HG02678 (cell line): ENCODE results near the gene DYNC1I1.

Experiments used
- ATAC-seq: cut with Tn5 transposase; IDR thresholded peaks from one replicate; pipeline ENCODE4 v1.9.1; 2021; ENCODE audit warnings: mild to moderate bottlenecking, moderate library complexity; ENCODE audit not compliant: unreplicated experiment

DYNC1I1 gene

DNA sequence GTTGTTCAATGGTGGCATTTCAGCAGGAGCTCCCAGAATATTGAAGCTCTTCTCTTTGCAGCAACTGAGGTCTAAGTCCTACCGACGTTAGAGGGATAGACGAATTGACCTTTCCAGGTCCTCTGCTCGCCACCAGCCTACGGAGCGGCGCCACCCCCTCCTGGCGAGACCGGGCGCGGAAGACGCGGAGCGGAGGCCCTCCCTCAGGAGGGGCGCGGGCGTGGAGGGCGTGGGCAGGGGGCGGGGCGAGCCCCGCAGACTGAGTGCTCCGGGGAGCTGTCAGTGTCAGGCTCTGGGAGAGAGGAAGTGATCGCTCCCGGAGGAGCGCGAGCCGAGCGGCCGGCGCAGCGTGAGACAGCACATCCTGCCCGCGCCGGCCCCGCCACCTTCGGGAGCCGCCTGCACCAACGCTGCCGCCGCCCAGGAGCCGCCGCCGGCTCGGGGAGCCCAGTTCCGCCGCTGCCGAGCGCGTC, at the start of gene DYNC1I1:
Gene DYNC1I1 (plus strand): TSS at position 257 of the 473 bp plus-strand sequence. CDS start 32,176 bp downstream, outside the sequence.
- ATAC-seq: peak; percentile 91

DNA sequence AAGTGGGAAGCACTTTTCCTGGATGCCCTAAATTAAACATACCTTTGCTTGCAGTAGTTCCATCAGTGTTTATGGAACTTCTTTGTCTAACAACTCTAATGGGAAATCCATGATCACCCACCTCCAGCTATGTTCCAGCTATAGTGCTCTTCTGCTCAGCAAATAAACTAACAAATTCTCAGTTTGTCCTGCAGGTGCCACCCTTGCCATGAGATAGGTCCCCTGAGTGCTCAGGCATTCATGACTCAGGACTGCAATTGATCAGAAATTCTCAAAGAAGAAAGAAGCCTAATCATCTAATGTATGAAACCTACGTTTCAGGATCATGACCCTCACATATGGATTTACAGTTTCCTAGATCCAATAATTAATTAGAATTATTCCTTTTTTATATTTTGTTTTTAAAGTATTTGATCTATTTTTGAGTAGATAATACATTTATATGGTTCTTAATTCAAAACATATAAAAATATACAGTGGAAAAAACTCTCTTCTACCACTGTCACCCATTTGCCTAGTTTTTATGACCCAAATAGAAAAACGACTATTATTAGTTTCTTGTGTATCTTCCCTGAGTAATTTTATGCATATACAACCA, 48.7 kb upstream of the DYNC1I1 start:
- ATAC-seq: no peak

DNA sequence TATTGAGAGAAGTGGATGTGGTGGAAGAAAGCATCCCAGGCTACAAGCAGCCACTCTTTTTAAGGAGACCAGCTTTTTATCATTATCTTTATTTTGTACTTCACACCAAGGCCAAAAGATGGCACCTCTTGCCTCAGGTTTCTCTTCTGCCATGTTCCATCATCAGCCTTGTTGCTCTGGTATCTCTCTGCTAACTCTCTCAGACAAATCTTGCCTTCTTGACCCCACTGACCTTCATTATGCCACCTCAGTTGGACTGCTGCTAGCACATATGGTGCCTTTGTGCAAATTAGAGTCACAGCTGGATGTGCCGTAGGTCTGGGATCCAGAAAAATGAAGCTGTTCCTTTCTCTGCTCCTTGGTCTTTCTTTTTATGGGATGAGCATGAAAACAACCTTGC, 47.1 kb upstream of the DYNC1I1 start:
- ATAC-seq: no peak

DNA sequence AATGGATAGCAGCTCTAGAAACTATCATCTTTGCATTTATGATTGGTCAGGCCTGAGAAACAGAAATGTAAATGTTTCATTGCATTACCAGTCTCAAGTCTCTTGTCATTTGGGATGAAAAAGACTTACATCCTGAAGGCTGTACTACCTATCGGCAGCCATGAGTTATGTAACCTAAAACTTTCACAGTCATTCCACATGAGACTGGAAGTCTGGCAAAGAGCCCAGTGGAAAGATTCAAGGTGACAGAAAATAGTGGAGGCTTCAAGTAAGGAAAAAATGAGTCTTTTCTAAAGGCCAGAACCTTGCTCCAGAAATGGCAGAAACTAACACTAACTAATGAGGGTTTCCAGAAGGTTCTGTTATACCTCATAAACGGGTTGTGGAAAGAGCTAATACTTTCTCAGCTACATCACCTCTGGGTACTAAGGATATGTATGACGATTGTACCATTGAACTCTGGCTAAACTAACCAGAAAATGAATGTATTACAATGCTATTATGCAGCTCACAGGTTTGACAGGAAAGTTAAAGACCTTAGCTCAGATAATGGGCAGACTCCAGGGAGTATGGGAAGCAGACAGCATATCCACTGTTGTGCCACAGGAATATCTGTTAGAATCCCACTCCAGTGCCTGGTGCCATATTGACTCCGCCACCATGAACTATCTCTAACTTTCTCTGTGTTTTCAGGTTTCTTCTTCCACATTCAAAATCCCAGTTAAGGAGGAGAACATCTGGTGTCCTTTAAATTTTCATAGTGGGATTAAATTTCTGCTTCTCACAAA, 41.7 kb upstream of the DYNC1I1 start:
- ATAC-seq: no peak

DNA sequence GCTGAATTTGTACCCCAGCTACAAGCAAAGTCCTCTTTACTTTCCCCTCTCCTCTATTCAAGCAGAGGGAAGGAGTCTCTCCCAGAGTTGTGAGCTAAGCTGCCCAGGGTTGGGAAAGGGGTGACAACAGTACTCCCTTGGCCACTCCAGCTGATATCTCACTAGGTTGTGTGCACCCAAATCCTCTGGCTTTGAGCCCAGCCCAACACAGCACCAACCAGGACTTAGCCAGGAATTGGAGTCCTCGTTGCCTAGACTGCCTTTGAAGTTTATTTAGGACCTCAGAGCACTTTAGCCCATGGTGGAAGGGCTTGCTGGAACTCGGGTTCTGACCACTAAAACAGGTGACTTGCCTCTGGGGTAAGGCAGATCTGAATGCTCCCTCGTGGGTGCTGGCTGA, 35.7 kb upstream of the DYNC1I1 start:
- no peak for ATAC-seq

DNA sequence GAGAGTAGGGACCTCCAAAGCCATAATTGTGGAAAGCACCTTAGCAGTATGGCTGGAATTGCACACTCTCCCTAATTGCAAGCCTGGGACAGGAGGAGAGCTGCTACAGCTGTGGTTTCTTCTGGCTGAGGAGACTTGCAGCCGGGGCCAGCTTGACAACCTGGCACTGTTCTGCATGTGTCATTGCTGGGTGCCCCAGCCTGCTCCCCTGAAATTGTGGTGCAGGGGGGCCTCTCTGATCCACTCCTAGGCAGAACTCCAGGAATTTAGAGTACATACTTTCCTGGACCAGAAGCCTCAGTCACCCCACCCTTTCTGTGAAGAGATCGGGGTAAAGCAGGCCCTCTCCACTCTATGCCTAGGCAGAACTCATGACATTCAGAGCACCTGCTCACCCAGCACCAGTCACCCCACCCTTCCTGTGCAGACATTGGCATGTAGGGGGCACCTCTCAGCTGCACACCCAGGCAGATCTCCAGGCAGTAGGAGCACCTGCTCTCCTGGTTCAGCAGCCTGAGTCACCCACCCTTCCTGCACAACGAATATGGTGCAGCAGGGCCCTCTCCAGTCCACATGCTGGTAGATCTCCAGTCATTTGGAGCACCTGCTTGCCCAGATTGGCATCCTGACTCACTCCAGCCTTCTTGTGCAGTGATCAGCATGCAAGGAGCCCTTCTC, 34.4 kb upstream of the DYNC1I1 start:
- ATAC-seq: no peak

DNA sequence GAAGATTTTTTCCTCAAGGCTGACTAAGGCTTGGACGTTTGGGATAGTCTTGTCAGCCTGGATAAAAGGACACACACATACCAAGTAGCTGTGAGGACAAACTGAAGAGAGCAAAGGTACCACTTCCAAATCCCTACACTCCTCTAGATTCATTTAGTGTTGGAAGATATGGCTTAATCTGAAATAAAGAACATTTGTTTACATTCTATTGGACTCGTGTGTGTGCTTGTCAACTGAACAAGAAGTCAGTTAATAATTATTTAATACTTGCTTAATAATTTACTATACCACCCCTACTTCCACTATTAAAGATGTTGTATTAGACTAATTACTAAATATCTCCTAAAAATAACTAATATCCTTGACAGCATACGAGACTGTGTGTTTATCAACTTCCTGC, 23.3 kb upstream of the DYNC1I1 start:
- no peak for ATAC-seq

DNA sequence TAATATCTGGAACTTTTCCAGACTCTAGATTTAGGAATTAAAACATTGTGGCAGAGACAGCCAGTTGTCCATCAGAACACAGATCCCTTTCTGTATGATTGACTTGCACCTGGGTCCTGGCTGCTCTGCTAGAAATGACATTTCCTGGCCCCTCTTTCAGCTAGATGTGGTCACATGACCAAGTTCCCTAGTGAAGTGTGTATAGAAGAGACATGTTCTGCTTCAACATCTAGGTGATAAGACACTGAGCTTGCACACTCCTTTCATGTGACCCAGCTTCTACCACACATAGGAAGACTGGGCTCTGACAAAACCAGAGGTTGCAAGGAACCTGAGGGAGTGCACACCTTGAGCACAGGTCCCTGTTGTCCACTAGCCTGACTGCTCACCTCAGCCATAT, 22.8 kb upstream of the DYNC1I1 start:
- no peak for ATAC-seq

DNA sequence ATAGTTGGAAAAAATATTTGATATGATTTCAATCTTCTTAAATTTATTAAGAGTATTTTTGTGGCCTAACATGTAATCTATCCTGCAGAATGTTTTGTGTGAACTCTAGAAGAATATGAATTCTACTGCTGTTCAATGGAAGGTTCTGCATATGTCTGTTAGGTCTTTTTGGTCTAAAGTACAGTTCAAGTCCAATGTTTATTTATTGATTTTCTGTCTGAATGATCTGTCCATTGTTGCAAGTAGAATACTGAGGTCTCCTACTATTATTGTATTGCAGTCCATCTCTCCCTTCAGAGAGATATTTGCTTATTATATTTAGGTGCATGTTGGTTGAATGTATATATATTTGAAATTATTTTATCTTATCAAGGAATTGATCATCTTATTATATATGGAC, 18.9 kb upstream of the DYNC1I1 start:
- no peak for ATAC-seq

DNA sequence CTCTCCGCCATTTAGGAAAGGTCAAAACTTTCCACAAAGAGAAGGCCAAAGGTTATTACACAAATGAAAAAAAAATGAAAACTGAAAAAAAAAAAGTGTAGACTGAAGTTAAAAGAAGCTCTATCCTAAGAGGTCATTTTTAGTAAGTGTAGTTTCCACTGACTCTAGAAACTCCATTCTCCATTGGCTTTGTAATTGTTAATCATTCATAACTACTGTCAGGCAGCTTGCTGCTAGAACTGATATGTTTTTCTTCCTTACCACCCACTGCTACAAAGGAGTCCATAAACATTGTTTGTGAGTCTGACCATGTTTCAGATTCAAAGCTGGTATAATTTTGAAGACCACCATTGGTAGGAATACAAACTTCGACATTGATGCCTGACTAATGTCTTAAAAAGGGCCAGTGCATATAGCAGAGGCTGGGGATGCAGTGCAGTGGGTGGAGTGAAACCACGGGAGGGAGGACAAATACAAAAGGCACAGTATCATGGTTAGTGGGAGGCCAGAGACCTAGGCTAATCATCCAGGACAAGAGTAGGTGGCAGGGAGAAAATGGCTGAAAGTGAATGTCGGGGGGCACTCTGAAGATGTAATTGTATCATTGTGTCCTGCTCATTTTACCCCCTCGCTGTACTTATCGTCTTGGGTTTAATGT, 16.9 kb upstream of the DYNC1I1 start:
- no peak for ATAC-seq

DNA sequence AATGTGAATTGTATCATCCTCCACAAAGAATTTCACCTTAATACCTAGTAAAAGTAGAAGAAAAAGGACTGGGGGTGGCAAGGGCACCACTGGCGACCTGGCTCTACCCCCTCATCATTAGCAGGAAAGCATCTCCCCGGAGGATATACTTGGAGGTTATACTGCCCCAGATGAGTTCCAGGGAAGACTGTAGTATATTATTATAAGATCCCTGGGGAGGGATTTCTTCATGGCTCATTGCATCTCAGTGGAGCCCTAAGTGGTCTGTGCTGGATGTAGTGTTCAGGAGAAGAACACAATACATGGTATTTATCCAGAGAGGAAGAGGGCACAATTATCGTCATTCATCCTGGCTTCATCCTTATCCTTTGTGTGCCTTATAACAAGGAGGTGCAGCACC, 14.2 kb upstream of the DYNC1I1 start:
- ATAC-seq: no peak

DNA sequence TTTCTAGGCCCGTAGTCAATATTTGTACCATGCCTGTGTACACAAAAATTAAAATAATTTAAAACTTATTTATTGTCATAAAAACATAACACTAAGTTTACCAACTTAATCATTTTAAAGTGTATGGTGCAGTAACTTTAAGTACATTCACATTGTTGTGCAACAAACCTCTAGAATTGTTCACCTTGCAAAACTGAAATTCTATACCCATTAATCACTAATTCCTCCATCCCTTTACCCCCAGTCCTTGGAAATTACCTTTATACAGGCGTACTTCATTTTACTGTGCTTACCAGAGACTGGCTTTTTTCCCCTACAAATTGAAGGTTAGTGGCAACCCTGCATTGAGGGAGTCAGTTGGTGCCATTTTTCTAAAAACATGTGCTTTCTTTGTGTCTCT, 6.3 kb upstream of the DYNC1I1 start:
- no peak for ATAC-seq

DNA sequence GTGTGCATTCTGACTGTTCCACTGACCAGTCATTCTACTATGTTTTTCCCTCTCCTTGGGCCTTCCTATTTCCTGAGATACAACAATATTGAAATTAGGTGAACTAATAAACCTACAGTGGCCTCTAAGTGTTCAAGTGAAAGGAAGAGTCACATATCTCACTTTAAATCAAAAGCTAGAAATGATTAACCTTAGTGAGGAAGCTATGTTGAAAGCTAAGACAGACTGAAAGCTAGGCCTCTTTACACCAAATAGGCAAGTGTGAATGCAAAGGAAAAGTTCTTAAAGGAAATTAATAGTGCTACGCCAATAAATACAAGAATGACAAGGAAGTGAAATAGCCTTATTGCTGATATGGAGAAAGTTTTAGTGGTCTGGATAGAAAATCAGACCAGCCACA, 5.7 kb upstream of the DYNC1I1 start:
- ATAC-seq: no peak

DNA sequence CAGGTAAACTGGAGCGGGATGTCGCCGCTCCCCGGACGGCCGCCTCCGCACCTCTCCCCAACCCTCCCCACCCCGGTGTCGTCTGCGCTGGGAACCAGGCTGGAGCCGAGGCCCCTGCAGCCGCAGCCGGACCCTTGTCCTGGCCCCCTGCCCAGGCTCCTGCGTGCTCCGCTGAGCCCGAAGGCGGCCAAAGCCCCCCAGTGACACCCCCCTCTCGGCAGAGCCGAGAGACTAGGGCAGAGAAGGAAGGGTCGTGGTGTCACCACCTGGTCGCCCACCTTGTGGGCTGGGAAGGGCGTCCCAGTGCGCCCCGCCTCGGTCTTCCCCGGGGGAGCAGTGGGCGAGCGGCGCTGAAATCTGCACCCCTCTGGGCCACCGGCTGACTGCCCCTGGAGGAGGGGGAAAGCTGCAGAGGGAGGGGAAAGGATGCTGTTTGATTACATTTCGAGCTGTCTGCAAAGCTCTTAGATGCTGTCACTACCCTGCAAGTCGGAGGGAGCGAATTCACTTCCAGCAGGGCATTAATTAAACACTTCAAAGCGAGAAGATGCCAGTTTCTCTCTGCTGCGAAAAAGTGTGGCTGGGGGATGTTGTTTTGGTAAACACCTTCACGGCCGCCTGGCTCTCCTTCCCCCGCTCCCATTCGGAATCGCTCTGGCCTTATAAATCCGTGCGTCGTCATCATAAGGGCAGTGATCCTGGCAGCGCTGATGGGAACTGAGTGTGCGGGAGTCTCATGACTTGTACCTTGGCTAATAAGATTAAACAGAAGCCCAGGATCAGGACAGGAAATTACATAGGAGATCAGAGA, 622 bp downstream of the DYNC1I1 start:
- ATAC-seq: no peak

DNA sequence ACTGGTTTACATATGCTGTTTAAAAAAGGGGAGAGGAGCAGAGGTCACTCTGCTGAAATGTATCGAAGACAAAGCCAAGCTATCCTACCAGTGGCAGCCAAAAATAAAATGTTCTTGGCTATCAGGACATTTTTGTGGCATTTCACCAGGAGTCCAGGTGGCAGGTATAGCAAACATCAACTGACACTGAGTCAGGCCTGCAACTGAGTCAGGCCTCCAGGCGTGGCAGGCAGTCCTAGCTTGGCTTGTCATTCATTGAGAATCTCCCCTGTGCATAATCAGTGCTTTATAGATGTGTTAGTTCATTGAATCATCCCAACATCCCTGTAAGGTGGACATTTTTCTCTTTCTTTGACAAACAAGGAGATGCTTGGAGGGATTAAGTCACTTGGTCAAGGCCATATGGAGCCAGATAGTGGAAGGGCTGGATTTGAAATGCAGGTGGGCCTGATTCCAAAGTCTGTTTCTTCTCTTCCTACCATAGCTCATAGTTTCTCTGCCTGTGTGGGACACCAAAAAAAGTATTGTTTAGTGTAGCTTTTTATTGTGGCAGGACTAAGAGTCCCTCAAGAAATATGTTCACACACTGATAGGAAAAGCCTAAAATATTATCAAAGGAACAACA, 4.3 kb downstream of the DYNC1I1 start:
- no peak for ATAC-seq

DNA sequence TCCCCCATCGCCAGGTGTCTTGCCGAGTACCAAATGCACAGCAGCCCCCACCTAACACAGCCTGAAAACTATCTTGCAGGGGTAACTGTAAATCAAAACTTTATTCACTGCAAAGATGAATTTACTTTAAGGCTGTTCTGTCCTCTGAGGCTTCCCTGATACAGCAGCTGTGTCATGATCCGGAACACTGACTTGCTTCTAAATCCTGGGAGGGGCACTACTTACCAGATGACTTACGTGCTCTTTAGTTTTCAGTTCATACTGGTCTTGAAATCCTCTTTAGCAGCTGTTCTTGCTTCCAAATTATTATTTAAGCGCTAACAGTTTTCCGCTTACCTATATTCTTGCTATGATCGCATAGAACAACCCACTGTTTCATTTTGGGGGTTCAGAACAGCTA, 4.9 kb downstream of the DYNC1I1 start:
- no peak for ATAC-seq

DNA sequence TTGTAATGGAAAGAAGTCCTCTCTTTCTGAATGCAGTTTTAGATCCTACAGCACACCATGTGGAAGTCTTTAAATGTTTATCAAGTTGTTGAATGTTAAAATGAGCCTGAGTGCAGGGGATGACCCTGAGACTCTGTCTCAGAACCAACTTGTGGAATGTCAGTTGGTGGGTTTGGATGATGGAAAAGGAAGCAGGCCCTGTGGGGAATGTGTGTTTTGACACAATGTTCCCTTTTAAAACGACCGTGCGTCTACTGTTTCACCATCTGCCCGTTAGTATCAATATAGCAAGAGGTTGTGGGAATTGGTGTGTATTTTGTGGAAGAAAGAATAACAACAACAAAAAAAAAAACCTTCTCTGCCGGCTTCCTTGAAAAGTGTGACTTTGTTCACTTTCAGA, 8.3 kb downstream of the DYNC1I1 start:
- no peak for ATAC-seq

DNA sequence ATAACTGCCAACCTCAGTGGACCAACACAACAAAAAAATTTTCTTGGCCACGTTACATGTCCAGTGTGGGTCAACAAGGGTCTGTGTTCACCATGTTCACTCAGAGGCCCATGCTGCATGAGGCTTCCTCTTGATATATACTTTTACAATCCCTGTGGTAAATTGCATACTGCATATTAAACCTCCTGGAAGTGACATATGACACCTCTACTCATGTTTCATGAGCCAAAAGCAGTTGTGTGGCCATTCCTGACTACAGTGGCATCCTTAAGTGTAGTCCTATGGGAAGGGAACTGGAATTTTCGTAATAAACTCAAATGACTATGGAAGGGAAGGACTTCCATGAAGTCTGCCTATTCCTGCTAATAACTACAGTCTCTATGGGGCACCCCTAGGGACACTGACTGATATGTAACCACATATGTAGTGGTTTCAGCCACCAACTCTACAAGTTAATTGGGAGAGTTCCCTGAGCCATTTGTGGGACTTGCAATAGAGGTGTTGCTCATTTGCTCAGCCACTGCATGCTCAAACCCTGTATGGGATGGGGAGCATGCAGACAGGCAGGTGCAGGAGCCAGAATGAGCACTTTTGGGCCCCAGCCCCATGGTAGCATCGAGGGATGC, 9.7 kb downstream of the DYNC1I1 start:
- ATAC-seq: no peak

DNA sequence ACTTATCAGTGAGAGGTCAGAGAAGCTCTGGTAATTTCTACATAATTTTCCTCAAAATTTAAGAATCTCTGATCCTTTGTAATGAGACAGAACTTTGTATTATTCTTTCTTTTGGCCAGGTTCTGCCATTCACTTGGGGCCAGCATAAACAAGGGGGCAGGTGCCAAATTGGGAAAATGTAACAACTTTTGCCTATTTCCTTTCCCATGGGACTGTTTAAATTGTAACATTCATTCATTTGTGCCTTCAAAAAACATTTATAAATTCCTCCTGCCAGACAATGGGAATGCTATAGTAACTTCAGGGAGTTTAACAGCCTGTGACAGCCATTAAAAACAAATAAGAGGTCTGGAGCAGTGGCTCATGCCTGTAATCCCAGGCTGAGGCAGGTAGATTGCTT, 12.4 kb downstream of the DYNC1I1 start:
- no peak for ATAC-seq

DNA sequence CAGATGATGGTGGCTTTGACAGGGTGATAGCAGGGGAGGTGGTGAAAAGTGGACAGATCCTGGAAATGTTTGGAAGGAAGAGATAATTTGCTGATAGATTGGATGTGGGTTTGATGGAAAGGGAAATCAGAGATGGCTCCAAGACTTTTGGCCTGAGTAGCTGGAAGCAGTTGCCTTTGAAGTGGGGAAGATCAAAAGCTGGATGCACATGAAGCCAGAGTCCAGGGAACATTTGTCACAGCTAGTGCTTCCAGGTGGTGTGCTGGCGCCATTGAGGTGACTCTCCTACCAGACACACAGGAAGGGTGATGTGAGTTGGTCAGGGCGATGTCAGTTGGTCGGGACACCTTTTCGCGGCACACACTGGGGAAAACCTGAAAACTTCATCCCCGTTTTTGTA, 15.9 kb downstream of the DYNC1I1 start:
- no peak for ATAC-seq
